OCI-M1 (cell line): ENCODE results near the gene TYROBP.
"Not testable (repeated sequence)": the region's sequence is repeated elsewhere in the genome, so short reads cannot be mapped to it uniquely, and the experiment has no call there.

Experiments
- DNase-seq: peaks from one replicate; lab custom pipeline; 2025; lab: John Stamatoyannopoulos, UW

Gene TYROBP

GRCh38 chr19:35870124-35870736 is 37.9 kb downstream of the TYROBP start:
- DNase-seq: not testable (repeated sequence)

GRCh38 chr19:35869327-35870123 is 38.6 kb downstream of the TYROBP start:
- peak; percentile 92 for DNase-seq

- no peak for DNase-seq
These were observed 39.2 kb downstream of the TYROBP start for GRCh38 chr19:35868823-35869326.

- DNase-seq: peak; percentile 43
These were observed 39.8 kb downstream of the TYROBP start, which contains the start of gene APLP1 for GRCh38 chr19:35868172-35868822. Gene APLP1 (plus strand): TSS chr19:35868574. CDS start chr19:35868637, 63 bp downstream.

- no peak for DNase-seq
These were observed 45.1 kb downstream of the TYROBP start for GRCh38 chr19:35863018-35863417.

- no peak for DNase-seq
These were observed 45.6 kb downstream of the TYROBP start for GRCh38 chr19:35862528-35862927.

GRCh38 chr19:35861640-35862160 is 46.4 kb downstream of the TYROBP start:
- no peak for DNase-seq

- DNase-seq: no peak
These were observed 47.1 kb downstream of the TYROBP start for GRCh38 chr19:35860818-35861639.

- no peak for DNase-seq
These were observed 47.7 kb downstream of the TYROBP start for GRCh38 chr19:35860436-35860817.

GRCh38 chr19:35859414-35859813 is 48.7 kb downstream of the TYROBP start:
- DNase-seq: no peak

GRCh38 chr19:35858311-35858710 is 49.8 kb downstream of the TYROBP start:
- DNase-seq: no peak

GRCh38 chr19:35856546-35857149 is 51.4 kb downstream of the TYROBP start, which contains the start of gene KIRREL2:
Gene KIRREL2 (plus strand): TSS chr19:35856911. CDS start chr19:35857120, 209 bp downstream.
- DNase-seq: no peak
